ENCODE measurements around the gene MRPL19. TPM values are rescaled to one million over a fixed set of nuclear protein-coding genes. Genes with fewer than 3 reads are reported as not detected.

Gene MRPL19
- total RNA-seq, 2 donors from 2014 or later = 16.7 to 20.9 TPM

DNA sequence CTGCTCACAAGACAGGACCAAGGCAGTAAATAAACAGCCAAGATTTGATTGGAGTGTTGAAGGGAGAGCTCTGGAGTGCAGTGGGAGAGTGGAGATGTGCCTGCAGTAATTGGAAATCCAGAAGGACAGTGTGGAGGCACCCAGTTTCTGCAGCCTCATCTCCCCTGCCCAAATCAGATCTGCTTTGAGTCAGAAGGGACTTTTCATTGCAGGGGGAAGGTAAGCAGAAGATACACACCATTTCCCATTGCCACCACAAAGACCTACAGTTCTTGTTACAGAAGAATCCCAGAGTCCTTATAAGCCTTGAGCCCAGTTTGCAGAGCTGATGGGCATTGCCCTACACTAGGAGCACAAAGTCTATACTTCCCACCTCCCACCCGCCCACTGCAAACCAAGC, 91.4 kb downstream of the MRPL19 start:
- no peaks in the 10 kb centered on the region for H3K9me3 ChIP-seq (ENCODE audit: control insufficient read depth, low read length, poor library complexity, severe bottlenecking)
- peaks cover 28% of the 10 kb centered on the region for H3K27me3 Mint-ChIP-seq
- ATAC-seq (no peak), DNase-seq (no peak)
- H3K36me3 Mint-ChIP-seq (ENCODE audit: low read depth) = no peaks in the 10 kb centered on the region
- H3K4me1 Mint-ChIP-seq = no peaks in the 10 kb centered on the region
- no peak overlapping the region for H3K4me3 Mint-ChIP-seq
- no peak overlapping the region for H3K27ac Mint-ChIP-seq

Other genes with a start within 250 kb of the MRPL19 start
- not detected for gene EVA1A, start 85.8 kb upstream of the MRPL19 start, total RNA-seq
- gene GCFC2, start 64.1 kb downstream of the MRPL19 start, total RNA-seq = 10 to 100 TPM; 17.1 to 22.4 TPM

All from T-helper 17 cell (primary cell).